HG03066 (cell line): ENCODE data around the gene DIO3.

Source experiments
- ATAC-seq: cut with Tn5 transposase; IDR thresholded peaks from one replicate; pipeline ENCODE4 v1.9.1; 2021; ENCODE audit warnings: low read depth; ENCODE audit not compliant: unreplicated experiment

The DIO3 gene

DNA sequence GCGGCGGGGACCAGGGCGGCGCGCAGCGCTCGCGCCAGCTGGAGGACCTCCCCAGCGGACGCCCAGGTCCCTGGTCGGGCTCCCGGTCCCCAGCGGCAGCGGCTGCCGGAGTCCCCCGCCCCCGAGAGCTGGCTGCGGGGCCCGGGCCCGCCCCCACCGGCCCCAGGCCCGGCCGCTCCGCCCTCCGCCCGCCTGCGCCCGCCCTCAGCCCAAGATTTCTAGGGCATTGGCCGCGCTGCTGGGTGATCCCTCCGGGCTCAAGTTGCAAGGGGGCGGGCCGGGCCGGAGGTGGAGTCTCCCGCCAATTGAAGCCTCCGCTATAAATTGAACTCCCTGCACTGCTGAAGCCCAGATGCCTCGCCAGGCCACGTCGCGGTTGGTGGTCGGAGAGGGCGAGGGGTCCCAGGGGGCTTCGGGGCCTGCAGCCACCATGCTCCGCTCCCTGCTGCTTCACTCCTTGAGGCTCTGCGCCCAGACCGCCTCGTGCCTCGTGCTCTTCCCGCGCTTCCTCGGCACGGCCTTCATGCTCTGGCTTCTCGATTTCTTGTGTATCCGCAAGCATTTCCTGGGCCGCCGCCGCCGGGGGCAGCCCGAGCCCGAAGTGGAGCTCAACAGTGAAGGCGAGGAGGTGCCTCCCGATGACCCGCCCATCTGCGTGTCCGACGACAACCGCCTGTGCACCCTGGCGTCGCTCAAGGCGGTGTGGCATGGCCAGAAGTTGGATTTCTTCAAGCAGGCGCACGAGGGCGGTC lies at the start of gene DIO3:
TSS of gene DIO3 (plus strand) at position 351 of the 752 bp plus-strand sequence.
- ATAC-seq = no peak

- no peak for ATAC-seq
These were observed 49.5 kb upstream of the DIO3 start for GRCh38 chr14:101511620-101512375.

DNA sequence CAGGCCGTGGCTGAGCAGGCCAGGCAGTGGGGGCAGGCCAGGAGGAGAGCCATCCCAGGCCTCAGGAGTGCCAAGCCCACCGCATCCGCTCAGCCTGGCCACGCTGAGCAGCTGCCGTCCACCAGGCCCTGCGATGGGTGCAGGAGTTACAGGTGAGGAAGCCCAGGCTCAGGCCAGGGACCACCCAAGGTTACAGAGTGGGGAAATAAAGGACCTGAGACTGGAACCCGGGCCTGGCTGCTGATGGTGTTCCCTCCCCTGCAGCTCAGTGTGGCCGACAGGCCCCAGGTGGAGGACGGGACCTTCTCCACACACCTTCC lies 49.0 kb upstream of the DIO3 start:
- no peak for ATAC-seq

DNA sequence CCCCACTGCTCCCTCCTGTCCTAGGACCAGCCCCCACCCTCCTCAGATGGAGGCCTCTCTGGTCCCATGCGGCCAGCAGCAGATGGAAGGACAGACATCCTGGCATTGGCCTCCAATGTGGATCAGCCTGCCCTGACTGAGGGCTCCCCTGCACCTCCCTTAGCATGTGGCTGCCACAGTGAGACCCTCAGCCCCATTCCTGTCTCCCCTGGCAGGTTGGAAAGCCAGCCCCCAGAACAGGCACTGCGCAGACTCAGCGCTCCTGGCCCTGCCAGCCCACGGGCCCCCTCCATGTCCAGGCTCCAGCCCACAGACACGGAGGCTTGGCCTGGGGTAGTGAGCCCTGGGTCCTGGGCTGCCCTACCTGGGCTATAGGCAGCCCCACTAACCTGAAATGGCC lies 47.2 kb upstream of the DIO3 start:
- ATAC-seq = no peak

DNA sequence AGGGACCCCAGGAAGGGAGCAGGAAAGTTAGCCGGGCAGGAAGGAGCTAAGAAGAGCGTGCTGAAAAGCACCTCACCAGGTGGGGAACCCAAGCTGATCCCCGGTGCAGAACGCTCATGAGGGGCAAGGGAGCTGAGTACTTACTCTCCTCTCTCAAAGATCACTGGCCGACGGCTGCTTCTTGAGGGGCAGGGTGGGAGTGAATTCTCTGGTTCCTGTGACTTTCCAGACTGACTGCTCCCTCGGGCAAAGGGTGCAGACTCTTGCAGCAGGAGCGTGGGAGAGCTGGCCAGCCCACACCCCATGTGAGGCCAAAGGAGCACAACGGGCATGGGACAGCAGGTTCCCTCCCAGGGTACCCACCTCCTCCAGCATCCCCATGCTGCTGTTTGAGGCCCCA lies 44.9 kb upstream of the DIO3 start:
- ATAC-seq = no peak

- no peak for ATAC-seq
These were observed 42.5 kb upstream of the DIO3 start for GRCh38 chr14:101518611-101519473.

GRCh38 chr14:101520621-101521472 lies 40.4 kb upstream of the DIO3 start:
- no peak for ATAC-seq

GRCh38 chr14:101521473-101521915 lies 39.8 kb upstream of the DIO3 start:
- no peak for ATAC-seq

DNA sequence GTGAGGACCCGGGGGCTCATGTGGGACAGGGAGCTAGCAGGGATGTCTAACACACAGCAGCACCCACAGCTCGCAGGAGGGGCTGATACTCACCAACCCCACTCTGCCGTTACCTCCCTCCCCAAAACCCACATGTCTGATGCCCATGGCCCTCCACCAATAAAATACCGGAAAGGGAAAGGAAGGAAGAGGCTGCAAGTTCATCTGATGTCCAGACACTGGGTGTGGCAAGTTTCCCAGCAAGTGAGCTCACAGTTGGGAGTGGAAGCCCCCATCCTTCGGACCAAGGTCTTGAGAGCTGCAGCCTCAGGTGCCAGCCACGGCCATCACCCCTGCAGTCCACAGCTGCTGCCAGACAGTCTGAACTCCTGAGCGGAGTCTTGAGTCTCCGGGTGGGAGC lies 39.3 kb upstream of the DIO3 start:
- ATAC-seq = no peak

- no peak for ATAC-seq
These were observed 35.4 kb upstream of the DIO3 start for GRCh38 chr14:101525640-101526527.

- no peak for ATAC-seq
These were observed 33.3 kb upstream of the DIO3 start for GRCh38 chr14:101527987-101528386.

- ATAC-seq = no peak
These were observed 32.2 kb upstream of the DIO3 start for GRCh38 chr14:101529079-101529478.

DNA sequence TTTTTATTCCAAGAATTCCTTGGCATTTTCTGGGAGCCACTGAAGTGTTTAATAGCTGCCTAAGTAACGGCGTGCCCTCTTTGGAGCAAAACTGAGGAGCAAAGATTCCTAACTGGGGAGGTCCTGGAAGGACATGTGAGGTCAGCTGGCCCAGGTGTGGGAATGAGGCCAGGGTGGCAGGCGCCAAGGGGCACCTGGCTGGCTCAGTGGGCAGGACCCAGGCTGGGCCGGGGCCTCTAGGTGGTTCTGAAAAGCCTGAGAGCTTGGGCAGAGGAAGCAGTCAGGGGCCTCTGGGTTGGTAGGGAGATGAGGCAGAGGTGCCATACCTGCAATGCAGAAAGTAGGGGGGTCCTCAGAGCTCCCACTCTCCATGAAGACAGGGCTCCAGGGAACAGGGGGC lies 27.1 kb upstream of the DIO3 start:
- no peak for ATAC-seq

DNA sequence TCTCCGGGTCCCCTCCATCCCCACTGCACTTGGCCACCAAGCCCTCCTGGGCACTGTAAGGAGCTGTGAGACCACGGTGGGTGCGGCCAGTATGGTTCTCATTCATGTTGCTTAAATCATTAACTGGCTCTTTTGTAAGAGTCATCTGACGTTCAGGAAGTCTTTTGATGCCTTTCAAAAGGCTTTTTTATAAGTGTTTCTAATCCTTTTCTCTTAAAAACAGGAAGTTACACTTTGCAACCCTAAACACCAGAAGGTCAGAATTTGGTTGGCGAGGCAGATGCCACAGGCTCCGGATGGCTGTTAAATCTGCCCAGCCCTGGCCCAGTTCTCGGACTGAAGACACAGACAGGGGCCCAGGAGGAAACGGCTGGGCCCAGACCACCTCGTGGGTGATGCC lies 26.1 kb upstream of the DIO3 start:
- no peak for ATAC-seq

GRCh38 chr14:101535701-101536207 lies 25.5 kb upstream of the DIO3 start:
- no peak for ATAC-seq

GRCh38 chr14:101537286-101537685 lies 24.0 kb upstream of the DIO3 start:
- ATAC-seq = no peak

- no peak for ATAC-seq
These were observed 22.4 kb upstream of the DIO3 start for GRCh38 chr14:101538878-101539277.

DNA sequence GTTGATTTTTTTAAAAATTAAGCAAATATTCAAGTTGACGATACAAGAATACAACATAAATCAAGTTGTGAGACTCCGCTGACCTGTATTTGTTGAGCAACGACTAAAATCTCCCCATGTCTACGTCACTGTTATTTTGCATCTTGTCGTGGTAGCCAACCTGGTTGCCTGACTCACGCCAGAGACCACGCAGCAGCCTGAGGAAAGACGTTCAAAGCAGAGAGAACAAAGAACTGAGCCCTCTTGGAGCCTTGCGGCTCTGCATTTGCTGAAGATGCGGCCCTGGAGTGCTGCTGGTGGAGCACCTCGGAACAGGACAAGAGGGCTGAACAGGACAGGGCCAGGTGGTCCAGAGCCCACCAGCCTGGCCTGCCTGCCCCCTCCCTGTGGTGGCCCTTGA lies 21.4 kb upstream of the DIO3 start:
- no peak for ATAC-seq
